MG63 (cell line): ENCODE measurements around the gene SEC24B. TPM values are rescaled to one million over a fixed set of nuclear protein-coding genes. Genes with fewer than 3 reads are reported as not detected.
"Not testable (repeated sequence)": the region's sequence is repeated elsewhere in the genome, so short reads cannot be mapped to it uniquely, and the experiment has no call there.

Source experiments
- DNase-seq: peaks from one replicate; pipeline ENCODE4 v3.0.0-alpha.2; 2020
- H3K27me3 ChIP-seq: fragments of 250-450 bp; sonication (Bioruptor Pico); 2 replicates; pipeline ENCODE4 v1.5.1; 2020; ENCODE audit warnings: mild to moderate bottlenecking, moderate library complexity
- H3K36me3 ChIP-seq: fragments of 250-450 bp; sonication (Bioruptor Pico); 2 replicates; pipeline ENCODE4 v1.5.1; 2020; ENCODE audit warnings: mild to moderate bottlenecking, moderate library complexity
- H3K4me3 ChIP-seq: fragments of 250-450 bp; sonication (Bioruptor Pico); 2 replicates; pipeline ENCODE4 v1.5.1; 2020; ENCODE audit warnings: mild to moderate bottlenecking, moderate library complexity
- H3K9me3 ChIP-seq: fragments of 250-450 bp; sonication (Bioruptor Pico); 2 replicates; pipeline ENCODE4 v1.5.1; 2020; ENCODE audit warnings: mild to moderate bottlenecking, moderate library complexity
- total RNA-seq: library from RNA; depleted of rRNA; stranded (reverse); fragments of >200 nt; shearing (Covaris generic); gene quantifications from 2 replicates; pipeline ENCODE4 v1.2.3, GENCODE V29; 2014; ENCODE audit warnings: low replicate concordance

Gene SEC24B
- total RNA-seq, 1 experiment from 2014 or later = 7.6 TPM

DNA sequence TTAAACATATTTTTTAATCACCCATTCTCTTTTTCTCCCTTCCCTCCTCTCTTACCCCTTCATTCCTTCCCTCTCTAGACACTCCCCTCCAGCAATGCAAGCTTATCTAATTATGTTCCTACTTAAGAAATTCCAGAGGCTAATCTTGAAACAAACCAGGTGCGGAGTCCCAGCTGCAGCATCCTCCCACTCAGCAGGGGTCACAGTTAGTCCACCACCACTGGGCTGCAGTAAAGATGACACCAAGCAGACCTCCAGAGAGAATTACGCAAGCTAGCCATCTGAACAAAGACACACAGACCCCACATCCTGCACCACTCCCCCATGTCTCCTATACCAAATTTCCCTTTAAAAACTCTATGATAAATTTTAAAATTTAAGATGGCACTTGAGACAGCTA lies 13.9 kb upstream of the SEC24B start:
- DNase-seq = no peak
- H3K4me3 ChIP-seq = no peak overlapping the region
- H3K27me3 ChIP-seq = no peaks in the 10 kb centered on the region
- no peaks in the 10 kb centered on the region for H3K9me3 ChIP-seq
- no peaks in the 10 kb centered on the region for H3K36me3 ChIP-seq

DNA sequence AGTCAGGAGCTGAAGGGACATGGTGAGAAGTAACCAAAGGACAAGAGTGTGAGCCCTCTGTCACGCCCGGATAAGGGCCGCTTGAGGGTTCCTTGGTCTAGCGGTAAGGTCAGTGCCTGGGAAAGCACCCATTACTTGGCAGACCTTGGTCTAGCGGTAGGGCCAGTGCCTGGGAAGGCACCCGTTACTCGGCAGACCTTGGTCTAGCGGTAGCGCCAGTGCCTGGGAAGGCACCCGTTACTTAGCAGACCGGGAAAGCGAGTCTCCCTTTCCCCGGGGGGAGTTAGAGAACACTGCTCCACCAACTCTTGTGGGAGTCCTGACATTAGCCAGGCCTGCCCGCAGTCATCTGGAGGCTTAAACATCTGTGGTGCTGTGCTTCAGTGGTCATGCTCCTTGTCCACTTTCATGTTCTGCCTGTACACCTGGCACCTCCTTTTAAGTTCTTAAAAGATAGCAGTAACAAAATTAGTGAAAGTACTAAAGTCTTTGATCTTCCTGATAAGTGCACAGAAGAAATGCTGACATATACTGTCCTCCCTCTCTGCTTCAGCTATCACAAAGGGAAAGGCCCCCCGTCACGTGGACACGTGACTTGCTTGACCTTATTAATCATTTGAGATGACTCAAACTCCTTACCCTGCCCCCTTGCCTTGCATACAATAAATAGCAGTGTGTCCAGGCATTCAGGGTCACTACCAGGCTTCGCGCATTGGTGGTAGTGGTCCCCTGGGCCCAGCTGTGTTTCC lies 9.3 kb upstream of the SEC24B start:
- Histone ChIP-seq H3K4me3 (no peak overlapping the region), H3K27me3 (no peaks in the 10 kb centered on the region)
- DNase-seq = no peak

DNA sequence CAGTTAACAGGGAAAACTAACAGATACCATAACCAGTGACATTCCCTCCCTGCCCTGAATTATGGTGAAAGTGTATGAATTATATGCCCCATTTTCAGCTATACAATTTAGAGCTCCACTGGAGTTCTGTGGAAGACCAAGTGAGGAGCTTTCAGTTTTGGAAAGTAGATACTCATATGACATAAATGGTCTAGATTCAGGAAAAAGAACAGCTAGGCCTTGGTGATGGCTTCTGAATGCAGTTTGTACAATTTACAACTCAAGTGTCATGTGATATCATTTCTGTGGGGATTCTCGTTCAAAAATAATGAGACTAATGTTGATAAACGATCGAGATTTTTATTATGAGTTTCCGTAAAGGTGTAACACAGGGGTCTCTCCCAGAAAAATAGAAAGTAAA lies 8.2 kb upstream of the SEC24B start:
- Histone ChIP-seq H3K27me3 (no peaks in the 10 kb centered on the region), H3K4me3 (no peak overlapping the region)

More for the DNA sequence above, 9.3 kb upstream of the SEC24B start:
- H3K36me3 ChIP-seq = no peaks in the 10 kb centered on the region
- no peaks in the 10 kb centered on the region for H3K9me3 ChIP-seq

DNA sequence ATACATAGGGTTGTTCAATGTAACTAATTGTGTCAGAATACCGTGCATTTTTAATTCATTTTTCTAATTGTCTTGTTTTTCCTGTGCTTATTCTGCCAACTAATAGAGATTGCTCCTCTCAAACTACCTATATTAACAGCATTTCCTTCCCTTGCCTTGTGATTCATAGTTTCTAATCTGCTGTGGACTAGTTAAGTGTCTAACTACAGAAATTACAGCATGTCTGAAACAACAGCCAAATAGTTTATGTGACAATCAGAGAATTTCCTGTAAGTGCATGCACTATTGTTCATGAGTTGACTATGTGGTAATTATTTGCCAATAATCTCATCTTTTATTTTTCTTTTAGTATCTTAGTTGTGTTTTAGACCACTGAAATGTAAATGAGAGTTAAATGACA lies 4.1 kb upstream of the SEC24B start:
- Histone ChIP-seq H3K36me3 (peaks cover 5% of the 10 kb centered on the region; the same call in 1 of the 2 replicates), H3K9me3 (no peaks in the 10 kb centered on the region), H3K4me3 (no peak overlapping the region), H3K27me3 (no peaks in the 10 kb centered on the region)
- no peak for DNase-seq

More for the DNA sequence above, 8.2 kb upstream of the SEC24B start:
- peaks cover 3% of the 10 kb centered on the region; the same call in 1 of the 2 replicates for H3K36me3 ChIP-seq
- no peak for DNase-seq
- no peaks in the 10 kb centered on the region for H3K9me3 ChIP-seq

DNA sequence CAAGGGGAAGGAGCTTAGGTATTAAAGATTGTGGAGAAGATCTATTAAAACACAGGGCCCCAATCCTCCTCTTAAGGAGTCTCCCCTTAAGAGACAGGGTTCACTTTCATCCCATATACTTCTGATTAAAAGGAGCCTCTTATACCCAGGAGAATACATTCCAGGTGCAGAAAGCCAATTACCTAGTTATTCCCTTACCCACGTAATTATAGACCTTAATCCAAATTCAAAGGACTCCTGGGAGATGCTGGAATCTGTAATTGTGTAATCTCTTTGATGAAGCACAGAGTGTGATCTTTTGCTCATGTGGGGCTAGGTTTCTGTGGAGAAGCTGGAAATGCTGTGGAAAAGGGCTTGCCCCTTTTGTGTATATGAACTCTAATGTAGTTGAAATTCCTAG lies 1.4 kb upstream of the SEC24B start:
- no peak for DNase-seq
- Histone ChIP-seq H3K9me3 (no peaks in the 10 kb centered on the region), H3K4me3 (peak overlapping the region; percentile 65), H3K27me3 (no peaks in the 10 kb centered on the region), H3K36me3 (peaks cover 5% of the 10 kb centered on the region)

DNA sequence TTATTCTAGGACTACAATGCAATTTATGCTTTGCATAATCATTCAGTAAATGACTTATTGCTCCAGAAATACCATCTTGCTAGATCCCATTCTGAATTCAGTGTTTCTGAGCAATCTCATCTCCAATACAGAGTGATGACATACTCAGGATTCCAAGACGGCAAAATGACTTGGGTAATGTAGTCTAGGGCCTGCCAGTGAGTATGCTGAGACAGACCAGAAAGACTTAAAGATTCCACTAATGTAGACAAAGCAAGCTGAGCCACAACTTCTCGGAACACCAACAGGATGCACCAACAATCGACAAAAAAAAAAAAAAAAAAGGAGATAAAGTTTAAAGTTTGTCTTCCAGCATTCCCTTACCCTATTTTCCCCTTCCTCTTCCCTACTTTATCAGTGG lies 919 bp upstream of the SEC24B start:
- DNase-seq = no peak
- Histone ChIP-seq H3K36me3 (peaks cover 5% of the 10 kb centered on the region), H3K9me3 (no peaks in the 10 kb centered on the region), H3K4me3 (peak overlapping the region; percentile 65), H3K27me3 (no peaks in the 10 kb centered on the region)

DNA sequence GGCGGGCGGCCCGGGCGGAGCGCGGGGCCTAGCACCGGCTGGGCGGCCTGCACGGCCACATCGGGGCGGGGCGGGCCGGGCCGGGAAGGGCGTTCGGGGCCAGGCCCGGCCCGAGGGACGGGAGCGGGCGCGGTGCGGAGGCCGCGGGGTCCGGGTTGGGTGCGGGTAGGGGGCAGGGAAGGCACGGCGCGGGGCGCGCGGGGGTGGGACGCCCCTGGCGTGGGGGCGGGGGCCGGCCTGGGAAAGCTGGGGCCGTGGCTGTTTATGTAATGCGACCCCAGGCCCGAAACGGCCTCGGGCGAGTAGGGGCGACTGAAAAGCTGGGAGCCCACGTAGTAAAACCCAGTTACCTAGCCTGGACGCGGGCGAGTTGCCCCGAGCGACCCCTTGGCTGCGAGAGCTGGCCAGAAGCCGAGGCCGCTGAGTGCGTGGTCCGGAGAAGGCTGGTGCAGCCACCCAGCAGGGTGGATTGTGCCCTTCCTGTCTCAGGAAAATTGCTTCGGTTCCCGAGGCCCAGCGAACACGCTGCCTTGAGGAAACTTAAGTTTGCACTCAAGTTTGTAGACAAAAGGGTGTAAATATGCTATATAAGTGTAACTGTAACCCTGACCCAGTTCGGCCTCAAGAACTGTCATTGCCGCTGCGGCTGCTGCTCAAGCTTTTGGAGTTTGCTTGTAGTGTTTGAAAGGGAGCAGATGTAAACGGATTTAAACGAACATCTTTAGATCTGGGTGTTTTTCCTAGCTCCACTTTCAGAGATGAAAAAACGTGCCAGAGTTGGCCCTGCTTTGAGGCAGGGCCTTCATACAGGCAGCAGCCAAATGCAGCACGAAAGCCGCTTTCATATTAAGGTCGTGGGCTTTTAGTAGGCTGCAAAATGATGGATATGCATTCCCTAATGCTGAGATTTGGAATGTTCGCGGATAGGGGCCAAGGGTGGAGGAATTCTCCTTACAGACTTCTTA lies 674 bp downstream of the SEC24B start:
- Histone ChIP-seq H3K27me3 (no peaks in the 10 kb centered on the region), H3K9me3 (no peaks in the 10 kb centered on the region), H3K36me3 (peaks cover 5% of the 10 kb centered on the region), H3K4me3 (peak overlapping the region; percentile 63)
- DNase-seq = peak; percentile 47

DNA sequence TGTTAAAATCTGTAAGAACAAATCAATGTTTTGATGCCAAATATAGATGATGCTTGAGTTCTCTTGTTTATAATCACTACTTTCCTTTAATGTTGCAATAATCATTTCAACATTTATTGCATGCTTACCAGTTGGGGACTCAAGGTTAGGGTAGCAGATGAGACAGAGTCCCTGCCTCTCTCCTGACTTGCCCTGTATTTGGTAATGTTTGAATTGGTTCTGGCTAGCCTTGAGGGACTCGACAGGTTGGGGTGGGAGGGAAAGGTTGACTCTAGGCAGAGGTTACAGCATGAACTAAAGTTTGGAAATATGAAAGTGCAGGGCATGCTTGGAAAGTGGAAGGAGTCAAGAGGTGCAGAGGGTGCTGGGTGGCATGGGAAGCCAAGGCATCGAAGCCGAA lies 2.0 kb downstream of the SEC24B start:
- Histone ChIP-seq H3K9me3 (no peaks in the 10 kb centered on the region), H3K4me3 (peak overlapping the region; percentile 63), H3K27me3 (no peaks in the 10 kb centered on the region), H3K36me3 (peaks cover 2% of the 10 kb centered on the region; the same call in 1 of the 2 replicates)
- no peak for DNase-seq

DNA sequence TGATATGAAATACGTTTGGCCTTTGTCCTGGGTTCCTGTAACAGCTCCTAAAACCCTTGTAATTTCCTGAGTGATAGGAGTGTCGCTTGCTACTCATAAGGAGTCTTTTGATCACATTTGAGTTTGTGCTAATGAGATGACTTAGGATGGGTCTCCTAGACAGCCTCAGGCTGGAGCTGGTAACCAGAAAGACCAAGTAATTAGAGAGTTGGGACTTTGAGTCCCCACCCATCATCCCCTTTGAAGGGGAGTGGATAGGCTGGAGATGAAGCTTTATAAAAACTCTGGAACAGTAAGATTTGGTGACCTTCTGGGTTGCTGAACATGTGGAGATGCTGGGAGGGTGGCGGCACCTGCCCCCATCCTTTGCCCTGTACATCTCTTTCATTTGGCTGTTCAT lies 2.9 kb downstream of the SEC24B start:
- DNase-seq = no peak
- H3K4me3 ChIP-seq = no peak overlapping the region
- no peaks in the 10 kb centered on the region for H3K9me3 ChIP-seq
- H3K36me3 ChIP-seq = no peaks in the 10 kb centered on the region; the same call in 1 of the 2 replicates
- H3K27me3 ChIP-seq = no peaks in the 10 kb centered on the region

DNA sequence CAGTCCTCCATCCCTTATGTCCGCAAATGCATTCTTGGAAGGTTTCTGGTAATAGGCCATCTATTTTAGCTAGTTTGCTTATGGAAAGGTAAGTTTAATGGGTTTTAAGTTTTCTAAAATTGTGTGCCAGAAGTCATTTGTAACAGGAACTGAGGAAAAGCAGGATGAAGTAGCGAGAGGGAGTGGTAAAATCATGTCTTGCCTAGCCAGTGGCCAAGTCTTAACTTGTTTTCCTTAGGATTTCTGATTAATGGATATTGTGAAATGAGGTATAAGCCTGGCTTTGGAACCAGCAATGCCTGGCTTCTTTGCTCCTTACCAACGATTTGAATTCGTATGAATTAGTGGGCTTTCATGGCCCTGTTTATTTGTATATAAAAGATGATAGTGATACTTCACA lies 7.3 kb downstream of the SEC24B start:
- Histone ChIP-seq H3K4me3 (no peak overlapping the region), H3K9me3 (no peaks in the 10 kb centered on the region), H3K36me3 (no peaks in the 10 kb centered on the region; the same call in 1 of the 2 replicates), H3K27me3 (no peaks in the 10 kb centered on the region)
- DNase-seq = no peak

DNA sequence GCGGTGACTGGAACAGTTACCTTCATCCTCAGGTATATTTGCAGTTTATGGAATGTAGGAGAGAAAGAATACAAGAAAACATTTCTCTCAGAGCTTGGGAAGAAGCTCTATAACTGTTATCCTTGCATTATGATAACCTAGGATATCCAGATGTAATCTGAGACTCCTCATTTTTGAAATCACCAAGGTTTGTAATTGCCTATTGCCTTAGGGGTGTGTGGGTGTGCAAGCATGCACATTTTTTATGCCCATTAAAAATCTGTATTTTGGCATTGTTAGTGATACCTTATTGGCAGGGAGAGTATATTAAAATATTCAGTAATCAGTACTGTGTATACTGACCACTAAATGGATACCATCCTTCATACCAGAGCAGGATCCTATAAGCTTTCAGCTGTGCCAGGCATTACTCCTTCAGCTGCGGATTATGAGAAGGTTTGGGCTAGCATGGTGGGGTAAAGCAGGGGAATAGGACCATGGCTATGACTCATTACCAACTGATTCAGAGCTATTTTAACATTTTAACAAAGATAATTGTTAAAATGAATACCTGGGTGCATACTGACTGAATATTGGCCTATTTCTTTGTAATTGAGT lies 8.3 kb downstream of the SEC24B start:
- H3K27me3 ChIP-seq = no peaks in the 10 kb centered on the region
- H3K4me3 ChIP-seq = no peak overlapping the region
- DNase-seq = peak; percentile 3
- H3K9me3 ChIP-seq = no peaks in the 10 kb centered on the region
- H3K36me3 ChIP-seq = peaks cover 4% of the 10 kb centered on the region

DNA sequence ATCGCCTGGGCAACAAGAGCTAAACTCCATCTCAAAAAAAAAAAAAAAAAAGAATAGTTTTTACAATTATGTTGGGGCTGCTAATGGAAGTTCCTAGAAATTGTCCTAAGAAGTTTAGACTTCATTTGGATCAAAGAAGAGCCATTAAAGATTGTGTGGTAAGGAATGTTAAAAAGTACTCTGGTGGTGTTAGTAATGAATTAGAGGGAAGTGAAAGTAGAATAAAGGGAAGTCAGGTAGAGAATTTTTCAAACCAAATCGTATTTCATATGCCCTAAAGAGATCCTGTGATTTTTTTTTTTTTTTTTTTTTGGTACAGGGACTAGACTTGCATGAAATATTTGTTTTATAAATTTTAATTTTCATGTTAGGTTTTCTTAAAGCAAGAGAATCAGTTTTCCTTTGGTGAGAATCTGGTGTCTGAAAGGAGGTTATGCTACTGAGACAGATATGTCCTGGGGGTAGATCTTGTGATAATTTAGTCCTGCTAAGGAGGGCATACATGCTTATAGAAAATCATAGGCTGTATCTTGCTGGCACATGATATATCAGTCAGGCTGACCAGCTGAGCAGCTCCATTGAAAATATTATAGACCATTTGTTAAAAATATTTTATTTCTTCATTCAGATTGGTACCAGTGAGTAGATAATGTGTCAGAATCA lies 10.7 kb downstream of the SEC24B start:
- H3K36me3 ChIP-seq = peaks cover 6% of the 10 kb centered on the region
- no peaks in the 10 kb centered on the region for H3K9me3 ChIP-seq
- H3K27me3 ChIP-seq = no peaks in the 10 kb centered on the region
- no peak overlapping the region for H3K4me3 ChIP-seq
- DNase-seq = no peak

DNA sequence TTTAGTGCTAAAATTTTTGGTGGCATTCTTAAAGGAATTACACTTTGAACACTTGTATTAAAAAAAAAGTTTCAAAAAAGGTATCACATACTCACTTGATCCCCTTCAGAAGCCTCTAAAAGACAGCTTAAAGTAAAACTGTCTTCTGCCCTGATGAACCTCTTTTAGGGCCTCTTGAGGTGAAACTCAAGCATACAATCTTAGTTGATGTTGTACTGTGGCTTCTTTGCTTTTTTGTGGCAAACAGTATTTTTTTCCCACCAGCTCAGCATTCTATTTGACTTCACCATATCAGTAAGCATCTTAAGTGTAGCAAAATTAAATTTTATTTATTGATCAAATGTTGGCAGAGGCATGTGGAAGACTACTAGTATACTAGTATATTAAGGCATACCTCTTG lies 13.7 kb downstream of the SEC24B start:
- Histone ChIP-seq H3K27me3 (no peaks in the 10 kb centered on the region), H3K4me3 (no peak overlapping the region), H3K9me3 (no peaks in the 10 kb centered on the region), H3K36me3 (peaks cover 8% of the 10 kb centered on the region)
- DNase-seq = no peak

DNA sequence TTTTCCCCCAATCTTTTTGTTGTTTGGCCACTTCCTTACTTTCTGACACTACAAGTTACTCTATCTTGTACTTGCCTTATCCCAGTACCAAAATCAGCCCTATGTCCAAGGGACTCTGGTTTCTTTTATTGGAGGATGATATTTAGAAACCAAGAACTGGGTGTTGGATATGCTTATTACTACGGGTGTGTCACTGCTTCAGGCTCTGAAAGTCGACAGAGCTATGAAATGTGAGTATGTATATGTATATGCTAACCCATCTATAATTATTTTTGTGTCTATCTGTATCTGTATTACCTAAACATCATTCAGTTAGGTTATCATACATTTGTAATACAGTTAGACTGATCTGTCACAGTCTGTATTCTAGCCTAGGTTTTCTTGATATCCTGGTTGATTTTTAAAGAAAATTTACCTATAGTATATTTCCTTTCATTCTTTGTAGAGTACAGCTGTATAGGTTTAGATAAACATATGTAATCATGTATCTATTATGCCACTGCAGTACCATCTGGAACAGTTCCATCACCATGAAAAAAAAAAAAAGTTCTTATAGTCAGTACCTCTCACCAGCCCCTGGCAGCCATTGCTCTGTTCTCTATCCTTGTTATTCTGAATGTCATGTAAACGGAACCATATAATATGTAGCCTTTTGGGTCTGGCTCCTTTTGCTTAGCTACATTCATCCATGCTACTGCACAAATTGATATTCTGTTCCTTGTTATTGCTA lies 18.1 kb downstream of the SEC24B start:
- H3K4me3 ChIP-seq = no peak overlapping the region
- peaks cover 6% of the 10 kb centered on the region for H3K36me3 ChIP-seq
- DNase-seq = no peak
- no peaks in the 10 kb centered on the region for H3K9me3 ChIP-seq
- H3K27me3 ChIP-seq = no peaks in the 10 kb centered on the region

DNA sequence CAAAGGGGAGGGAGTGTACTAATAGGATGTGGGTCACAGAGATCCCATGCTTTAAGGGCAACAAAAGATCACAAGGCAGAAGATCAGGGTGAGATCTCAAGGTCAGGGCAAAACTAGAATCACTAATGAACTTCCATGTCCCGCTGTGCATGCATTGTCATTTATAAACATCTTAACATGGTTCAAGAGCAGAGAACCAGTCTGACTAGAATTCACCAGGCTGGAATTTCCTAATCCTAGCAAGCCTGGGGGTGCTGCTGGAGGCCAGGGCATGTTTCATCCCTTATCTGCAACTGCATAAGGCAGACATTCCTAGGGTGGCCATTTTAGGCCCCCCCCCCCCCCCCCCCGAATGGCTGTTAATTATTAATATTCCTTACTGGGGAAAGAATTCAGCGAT lies 19.5 kb downstream of the SEC24B start:
- H3K27me3 ChIP-seq, H3K9me3 ChIP-seq, DNase-seq, H3K4me3 ChIP-seq, H3K36me3 ChIP-seq: not testable (repeated sequence)

DNA sequence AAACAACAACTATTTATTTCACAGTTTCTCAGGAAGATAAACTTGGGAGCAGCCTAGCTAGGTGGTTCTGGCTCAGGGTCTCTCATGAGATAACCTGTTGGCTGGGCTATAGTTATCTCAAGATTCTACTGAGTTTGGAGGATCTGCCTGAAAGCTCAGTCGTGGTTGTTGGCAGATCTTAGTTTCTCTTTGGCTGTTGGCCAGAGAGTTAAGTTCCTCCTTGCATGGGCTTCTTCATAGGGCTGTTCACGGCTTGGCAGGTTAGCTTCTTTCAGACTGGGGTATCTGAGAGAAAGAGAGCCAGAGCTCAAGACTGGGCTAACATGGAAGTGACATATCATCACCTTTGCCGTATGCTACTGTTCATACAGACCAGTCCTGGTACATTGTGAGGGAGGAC lies 28.7 kb downstream of the SEC24B start:
- no peak for DNase-seq
- Histone ChIP-seq H3K4me3 (no peak overlapping the region), H3K36me3 (peaks cover 25% of the 10 kb centered on the region), H3K27me3 (no peaks in the 10 kb centered on the region), H3K9me3 (no peaks in the 10 kb centered on the region)
